OCI-LY3 (cell line): Measurements from ENCODE around the gene NHS.

Experiments
- CTCF ChIP-seq: fragments of 200-600, 300-600 bp; sonication (generic); IDR thresholded peaks from 2 replicates; pipeline ENCODE4 v1.5.1; 2014; ENCODE audit warnings: antibody characterized with exemption, low read length, low read depth
- EZH2phosphoT487 ChIP-seq: fragments of 200-600 bp; shearing (Covaris generic); IDR thresholded peaks from 2 replicates; pipeline ENCODE4 v1.6.1; 2018; ENCODE audit warnings: antibody characterized with exemption, mixed run types, low read depth

GRCh38 chrX:17597836-17598439 lies 222.9 kb downstream of the NHS start:
- TF ChIP-seq CTCF (no peak), EZH2phosphoT487 (no peak)
